Smooth muscle cell of the umbilical artery (primary cell): ENCODE data around the gene ASTN2. TPM values are rescaled to one million over a fixed set of nuclear protein-coding genes. Genes with fewer than 3 reads are reported as not detected.

Source experiments
- total RNA-seq: library from RNA; depleted of rRNA; stranded (reverse); fragments of >200 nt; gene quantifications from 2 replicates; pipeline ENCODE4 v1.2.3, GENCODE V29; 2014

ASTN2 gene, protein sequence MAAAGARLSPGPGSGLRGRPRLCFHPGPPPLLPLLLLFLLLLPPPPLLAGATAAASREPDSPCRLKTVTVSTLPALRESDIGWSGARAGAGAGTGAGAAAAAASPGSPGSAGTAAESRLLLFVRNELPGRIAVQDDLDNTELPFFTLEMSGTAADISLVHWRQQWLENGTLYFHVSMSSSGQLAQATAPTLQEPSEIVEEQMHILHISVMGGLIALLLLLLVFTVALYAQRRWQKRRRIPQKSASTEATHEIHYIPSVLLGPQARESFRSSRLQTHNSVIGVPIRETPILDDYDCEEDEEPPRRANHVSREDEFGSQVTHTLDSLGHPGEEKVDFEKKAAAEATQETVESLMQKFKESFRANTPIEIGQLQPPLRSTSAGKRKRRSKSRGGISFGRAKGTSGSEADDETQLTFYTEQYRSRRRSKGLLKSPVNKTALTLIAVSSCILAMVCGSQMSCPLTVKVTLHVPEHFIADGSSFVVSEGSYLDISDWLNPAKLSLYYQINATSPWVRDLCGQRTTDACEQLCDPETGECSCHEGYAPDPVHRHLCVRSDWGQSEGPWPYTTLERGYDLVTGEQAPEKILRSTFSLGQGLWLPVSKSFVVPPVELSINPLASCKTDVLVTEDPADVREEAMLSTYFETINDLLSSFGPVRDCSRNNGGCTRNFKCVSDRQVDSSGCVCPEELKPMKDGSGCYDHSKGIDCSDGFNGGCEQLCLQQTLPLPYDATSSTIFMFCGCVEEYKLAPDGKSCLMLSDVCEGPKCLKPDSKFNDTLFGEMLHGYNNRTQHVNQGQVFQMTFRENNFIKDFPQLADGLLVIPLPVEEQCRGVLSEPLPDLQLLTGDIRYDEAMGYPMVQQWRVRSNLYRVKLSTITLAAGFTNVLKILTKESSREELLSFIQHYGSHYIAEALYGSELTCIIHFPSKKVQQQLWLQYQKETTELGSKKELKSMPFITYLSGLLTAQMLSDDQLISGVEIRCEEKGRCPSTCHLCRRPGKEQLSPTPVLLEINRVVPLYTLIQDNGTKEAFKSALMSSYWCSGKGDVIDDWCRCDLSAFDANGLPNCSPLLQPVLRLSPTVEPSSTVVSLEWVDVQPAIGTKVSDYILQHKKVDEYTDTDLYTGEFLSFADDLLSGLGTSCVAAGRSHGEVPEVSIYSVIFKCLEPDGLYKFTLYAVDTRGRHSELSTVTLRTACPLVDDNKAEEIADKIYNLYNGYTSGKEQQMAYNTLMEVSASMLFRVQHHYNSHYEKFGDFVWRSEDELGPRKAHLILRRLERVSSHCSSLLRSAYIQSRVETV (N-terminal part only)
- total RNA-seq: 9.8 and 10.6 TPM in 2 replicates

DNA sequence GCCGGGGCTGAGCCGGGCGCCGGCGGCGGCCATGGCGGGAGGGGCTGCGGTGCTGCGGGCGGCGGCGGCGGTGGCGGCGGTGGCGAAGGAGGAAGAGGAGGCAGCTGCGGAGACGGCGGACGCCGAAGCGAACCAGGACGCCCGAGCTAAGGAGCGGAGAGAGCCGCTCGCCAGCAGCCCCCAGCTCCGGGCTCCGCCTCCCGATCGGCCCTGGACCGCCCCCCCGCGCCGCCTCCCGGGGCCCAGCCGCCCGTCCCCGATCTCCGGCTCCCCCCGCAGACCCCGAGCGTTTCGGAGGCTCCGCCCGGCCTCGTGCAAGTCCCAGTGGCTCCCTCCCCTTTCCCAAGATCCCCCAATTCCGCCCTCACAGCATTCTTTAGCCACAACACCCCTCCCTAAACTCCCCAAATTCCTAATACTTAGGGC is at the start of gene ASTN2:
ASTN2 (minus strand) TSS at position 152 of the 426 bp plus-strand sequence; CDS start at position 33, 119 bp downstream.

DNA sequence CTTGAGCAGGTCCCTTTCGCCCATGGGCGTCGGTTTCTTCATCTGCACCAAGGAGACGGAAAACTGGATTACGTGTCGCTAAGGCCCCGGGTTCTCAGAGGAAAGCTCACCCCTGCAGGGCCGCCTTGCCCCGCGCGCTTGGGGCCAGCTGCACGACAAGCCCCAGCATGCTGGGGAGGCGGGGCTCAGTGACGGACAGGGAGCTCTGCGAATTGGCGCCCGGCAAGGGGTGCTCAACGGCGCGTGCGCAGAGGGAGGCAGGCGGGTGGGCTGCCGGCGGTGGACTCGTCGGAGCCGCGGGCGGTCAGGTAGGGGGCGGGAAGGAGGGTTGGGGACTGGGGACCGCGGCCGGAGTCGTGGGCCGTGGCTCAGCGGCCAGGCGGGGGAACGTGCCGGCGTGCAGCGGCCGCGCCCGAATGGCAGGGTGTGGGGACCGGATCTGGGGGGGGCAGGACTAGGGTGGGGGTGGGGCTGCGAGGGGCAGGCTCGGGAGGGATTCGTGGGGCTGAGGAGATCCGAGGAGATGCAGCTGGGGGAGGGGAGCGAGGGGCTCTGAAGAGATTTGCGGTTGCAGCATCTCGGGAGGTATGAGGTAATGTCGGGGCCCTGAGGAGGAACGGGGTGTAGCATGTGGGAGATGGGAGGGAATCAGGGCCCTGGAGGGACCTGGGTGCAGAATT is 727.6 kb downstream of the ASTN2 start, which contains the start of gene TRIM32:
TRIM32 (plus strand) TSS at position 232 of the 680 bp plus-strand sequence. CDS start 10,438 bp downstream, outside the sequence.

